GM19463 (cell line): ENCODE results near the gene PADI4.

Experiments
- ATAC-seq: cut with Tn5 transposase; IDR thresholded peaks from one replicate; pipeline ENCODE4 v1.9.1; 2021; ENCODE audit warnings: mild to moderate bottlenecking, moderate library complexity; ENCODE audit not compliant: unreplicated experiment

PADI4 gene

DNA sequence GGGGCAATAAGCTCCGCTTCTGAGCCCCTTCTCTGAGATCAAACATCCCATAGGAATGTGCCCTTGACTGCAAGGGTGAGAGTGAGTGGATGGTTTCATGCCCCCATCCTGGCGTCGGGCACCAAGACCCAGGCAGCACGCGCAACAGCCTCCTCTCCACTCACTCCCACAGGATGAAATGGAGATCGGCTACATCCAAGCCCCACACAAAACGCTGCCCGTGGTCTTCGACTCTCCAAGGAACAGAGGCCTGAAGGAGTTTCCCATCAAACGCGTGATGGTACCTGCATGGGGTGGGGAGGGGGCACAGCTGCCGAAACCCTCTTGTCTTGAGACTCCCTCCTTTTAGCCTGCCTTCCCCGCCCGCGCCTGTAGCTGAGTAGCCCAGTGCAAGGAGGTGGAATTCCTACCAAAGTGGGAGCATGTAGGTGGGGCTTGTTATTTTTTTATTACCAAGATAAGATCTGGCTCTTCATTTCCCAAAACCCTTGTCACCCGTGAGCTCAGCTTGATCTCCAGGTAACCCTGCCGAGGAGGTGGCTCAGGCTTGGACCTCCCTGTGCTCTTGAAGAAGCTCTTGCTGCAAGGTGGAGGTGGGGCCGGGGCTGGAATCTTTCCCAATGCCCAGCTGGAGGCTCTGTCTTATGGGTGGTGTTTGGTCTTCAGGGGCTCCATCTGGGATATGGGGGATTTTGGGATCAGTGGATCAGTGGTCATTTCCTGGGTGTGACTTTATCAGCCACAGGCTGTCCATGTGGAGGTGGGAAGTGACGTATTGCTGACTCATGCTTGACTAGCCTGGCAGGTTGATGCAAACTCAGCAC lies 40.0 kb downstream of the PADI4 start:
- no peak for ATAC-seq

DNA sequence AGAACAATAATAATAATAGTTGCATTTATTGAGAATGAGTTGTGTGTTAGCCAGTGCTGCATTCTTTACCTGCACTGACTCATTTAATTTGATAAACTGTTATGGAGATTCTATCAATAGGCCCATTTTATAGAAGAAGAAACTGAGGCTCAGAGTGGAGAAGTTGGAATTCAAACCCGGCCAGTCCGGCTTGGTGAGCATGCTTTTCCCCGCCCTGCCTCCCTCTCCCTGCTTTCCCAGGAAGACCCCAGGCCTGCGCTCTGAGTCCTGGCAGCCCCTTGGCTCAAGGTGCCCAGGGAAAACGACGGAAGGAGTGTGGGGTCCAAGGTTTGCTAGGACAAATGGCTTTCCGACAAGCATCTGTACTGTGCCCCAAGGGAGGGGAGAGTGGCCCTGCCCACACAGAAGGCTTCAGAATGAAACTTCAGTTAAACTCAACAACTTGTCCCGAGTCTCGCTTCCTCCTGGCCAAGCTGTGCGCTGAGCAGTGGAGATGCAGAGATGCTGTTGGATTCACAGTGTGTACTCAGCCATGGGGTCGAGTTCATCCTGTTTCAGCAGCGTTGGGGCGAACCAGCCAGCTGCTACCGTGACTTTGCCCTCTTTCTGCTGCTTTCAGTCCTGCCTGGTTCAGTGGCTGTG lies 40.7 kb downstream of the PADI4 start:
- ATAC-seq, result no peak

DNA sequence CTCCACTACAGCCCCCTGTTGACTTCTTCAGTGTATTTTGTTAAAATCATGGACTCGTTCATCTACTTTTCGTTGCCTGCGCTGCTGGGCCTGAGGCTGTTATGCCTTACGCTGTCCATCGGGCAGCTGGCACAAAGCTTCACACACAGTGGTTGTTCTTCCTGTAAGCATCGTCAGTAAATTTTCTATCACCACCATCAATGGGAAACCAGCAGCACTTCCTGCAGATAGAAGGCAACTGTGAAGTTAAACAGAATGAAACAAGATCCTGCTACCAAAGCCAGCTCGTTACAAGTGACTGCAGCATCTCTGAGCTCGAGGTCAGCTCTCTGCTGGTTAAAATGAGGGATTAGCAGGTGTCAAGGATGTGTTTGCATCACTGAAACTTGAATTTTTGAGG lies 42.1 kb downstream of the PADI4 start:
- no peak for ATAC-seq

DNA sequence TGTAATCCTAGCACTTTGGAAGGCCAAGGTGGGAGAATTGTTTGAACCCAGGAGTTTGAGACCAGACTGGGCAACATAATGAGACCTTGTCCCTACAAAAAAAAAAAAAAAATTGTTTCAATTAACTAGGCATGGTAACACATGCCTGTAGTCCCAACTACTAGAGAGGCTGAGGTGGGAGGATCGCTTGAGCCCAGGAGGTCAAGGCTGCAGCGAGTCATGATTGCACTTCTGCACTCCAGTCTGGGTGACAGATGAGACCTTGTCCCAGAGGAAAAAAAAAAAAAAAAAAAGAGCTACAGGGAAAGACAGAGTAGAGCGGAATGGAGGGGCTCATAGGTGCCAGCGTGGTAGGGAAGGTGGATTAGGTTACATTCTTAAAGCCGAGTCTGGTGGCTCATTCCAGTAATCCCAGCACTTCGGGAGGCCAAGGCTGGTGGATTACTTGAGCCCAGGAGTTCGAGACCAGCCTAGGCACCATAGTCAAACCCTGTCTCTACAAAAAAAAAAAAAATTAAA lies 43.0 kb downstream of the PADI4 start:
- ATAC-seq, result no peak

DNA sequence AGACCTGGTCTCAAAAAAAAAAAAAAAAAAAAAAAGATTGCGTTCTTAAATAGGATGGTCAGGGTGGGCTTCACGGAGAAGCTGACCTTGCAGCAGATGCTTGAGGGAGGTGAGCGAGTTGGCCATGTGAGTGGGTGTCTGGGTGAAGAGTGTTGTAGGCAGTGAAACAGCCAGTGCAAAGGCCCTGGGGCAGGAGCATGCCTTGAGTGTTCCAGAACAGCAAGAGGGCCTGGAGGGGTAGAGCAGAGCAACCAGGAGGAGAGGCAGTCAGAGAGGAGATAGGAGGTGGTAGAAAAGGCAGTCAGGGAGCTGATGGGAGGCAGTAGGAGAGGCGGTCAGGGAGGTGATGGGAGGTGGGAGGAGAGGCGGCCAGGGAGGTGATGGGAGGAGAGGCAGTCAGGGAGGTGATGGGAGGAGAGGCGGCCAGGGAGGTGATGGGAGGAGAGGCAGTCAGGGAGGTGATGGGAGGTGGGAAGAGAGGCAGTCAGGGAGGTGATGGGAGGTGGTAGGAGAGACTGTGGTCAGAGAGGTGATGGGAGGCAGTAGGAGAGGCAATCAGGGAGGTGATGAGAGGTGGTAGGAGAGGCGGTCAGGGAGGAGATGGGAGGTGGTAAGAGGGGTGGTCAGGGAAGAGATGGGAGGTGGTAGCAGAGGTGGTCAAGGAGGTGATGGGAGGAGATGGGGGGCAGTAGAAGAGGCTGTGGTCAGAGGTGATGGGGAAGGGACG lies 43.8 kb downstream of the PADI4 start:
- ATAC-seq, result no peak

DNA sequence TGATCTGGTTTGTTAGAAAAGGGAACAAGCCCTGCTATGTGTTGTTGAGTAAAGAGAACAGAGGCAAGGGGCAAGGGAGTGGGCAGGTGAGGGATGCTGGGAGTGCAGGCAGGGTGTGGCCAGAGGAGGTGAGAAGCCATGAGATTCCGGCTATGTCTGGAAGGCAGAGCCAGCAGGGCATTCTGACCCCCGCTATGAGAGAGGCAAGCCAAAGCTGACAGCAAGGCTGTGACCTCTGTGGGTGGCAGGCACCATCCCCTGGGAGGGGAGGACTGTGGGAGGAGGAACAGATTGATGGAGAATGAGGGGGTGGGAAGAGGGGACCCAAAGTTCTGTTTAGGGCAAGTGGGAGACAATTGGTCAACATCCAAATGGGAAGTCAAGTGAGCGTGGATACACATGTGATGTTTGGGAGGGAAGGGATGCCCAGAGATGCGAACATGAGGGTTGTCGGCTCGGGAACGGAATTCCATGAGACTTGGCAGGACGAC lies 44.5 kb downstream of the PADI4 start:
- no peak for ATAC-seq

DNA sequence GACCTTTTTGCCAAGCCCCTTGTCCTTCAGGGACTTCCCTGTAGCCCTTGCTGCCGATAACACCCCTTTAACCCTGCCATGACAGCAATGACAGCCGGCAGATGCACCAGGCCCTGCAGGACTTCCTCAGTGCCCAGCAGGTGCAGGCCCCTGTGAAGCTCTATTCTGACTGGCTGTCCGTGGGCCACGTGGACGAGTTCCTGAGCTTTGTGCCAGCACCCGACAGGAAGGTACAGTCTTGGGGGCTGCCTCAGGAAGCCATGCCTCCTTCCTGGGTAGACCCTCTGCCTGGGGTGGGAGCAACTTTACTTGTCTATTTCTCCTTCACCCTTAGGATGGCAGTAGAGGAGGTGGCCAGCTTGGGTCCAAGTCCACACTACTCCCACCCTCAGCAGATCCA lies 47.9 kb downstream of the PADI4 start:
- no peak for ATAC-seq

DNA sequence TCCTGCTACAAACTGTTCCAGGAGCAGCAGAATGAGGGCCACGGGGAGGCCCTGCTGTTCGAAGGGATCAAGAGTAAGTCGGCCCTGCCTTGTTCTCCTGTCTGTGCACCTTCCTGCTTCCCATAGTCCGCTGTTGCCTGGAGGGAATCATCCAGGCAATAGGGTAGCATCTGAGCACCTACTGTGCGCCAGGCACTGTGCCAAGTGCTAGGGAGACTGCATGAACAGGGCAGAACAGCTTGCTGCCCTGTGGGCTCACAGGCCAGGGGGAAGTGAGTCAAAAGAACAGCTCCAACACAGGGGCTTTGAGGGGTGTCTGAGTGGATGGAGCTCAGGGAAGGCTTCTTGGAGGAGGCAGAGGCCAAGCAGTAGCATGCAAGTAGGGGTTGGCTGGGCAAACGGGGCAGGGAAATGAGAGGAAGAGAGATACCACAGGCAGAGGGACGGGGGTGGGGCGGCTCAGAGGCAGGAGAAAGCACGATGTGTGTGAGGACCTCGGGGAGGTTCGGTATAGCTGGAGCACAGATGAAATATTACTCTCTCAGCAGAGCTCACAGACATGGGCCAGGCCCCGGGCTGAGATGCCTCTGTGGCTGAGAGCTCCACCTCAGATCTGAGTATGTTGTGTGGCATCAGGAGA lies 48.5 kb downstream of the PADI4 start:
- ATAC-seq, result no peak

DNA sequence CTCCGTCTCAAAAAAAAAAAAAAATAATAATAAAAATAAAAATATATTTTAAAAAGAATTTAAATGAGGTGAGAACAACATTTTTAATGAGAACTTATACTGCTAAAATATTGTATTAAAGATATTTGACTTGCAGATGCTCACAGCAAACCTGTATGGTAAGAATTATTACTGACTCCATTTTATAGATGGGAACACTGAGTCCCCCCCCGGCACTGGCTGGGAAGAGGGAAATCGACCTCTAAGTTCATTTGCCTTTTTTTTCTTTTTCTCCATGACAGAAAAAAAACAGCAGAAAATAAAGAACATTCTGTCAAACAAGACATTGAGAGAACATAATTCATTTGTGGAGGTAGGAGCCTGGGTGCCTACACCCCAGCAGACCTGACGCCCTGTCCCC lies 50.6 kb downstream of the PADI4 start:
- ATAC-seq, result no peak

DNA sequence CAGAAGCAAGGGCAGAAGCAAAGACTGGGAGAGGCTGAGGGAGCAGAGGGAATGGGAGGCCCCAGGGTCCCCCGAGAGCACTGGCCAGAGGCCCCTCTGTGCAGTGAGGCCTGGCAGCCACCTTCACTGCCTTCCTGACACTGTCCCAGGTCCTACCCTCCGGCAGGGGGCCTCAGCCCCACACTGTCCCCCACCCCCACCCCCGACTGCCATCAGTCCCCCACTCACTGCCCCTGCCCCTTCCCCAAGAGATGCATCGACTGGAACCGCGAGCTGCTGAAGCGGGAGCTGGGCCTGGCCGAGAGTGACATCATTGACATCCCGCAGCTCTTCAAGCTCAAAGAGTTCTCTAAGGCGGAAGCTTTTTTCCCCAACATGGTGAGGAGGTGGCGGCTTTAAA lies 51.0 kb downstream of the PADI4 start:
- ATAC-seq, result no peak

DNA sequence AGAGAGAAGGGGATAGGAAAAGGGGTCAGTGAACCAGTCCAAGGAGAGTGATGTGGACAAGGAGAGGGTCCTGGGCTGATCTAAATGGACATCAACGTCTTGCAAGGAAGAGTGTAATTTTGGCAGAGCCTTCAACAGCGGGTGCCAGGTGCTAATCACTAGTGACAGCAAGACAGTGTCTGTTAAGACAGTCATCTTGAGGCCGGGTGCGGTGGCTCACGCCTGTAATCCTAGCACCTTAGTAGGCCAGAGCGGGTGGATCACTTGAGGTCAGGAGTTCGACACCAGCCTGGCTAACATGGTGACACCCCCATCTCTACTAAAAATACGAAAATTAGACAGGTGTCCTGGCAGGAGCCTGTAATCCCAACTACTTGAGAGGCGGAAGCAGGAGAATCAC lies 51.8 kb downstream of the PADI4 start:
- ATAC-seq, result no peak

DNA sequence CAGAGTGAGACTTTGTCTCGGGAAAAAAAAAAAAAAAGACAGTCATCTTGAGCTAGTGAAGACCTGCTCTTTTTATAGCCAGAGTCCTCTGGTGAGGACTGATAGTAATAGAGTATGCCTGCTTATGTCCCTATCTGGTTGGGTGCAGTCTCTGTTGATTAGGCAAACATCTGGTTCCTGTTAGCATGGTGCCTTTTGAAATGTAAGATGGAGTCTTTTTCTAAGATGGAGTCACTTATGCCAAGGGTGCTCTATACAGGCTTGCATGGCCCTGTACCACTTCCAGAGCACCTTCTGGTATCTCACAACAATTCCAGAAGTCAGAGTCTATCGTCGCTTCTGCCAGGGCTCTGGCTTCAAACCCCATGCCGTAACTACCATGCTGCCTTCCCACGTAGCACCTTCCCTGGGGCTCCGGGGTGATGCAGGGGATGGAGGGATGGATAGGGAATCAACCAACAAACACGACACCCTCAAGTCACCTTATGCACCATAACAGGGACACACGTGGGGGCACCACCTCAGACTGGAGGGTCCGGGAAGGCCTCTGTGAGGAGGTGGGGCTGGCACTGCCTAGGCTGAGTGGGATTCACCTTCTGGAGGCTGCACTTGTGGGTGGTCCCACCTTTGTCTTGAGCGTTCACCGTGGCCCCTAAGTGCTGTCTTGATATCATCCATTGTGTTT lies 52.4 kb downstream of the PADI4 start:
- no peak for ATAC-seq

DNA sequence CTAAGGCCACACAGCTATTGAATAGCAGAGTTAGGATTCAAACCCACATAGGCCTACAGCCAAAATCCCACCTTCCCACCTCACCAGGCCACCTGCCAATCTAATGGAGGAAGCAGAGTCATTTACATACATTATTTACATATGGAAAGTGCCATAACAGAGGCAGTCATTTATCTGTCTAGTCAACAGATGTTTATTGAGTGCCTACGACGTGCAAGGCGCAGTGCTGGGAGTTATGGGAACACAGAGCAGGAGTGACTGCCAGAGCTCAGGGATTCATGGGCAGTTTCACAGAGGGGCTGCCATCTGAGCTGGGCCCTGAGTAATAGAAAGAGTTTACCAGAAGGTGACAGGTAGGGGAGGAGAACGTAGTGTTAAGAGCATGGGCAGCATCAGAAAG lies 53.7 kb downstream of the PADI4 start:
- no peak for ATAC-seq

DNA sequence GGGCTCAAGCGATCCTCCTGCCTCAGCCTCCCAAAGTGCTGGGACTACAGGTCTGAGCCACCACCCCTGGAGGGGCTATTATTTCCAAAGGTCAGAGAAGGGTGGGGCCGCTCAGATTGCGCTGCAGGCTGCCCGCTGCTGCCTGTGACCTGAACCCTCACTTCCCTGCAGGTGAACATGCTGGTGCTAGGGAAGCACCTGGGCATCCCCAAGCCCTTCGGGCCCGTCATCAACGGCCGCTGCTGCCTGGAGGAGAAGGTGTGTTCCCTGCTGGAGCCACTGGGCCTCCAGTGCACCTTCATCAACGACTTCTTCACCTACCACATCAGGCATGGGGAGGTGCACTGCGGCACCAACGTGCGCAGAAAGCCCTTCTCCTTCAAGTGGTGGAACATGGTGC lies 55.4 kb downstream of the PADI4 start:
- ATAC-seq, result no peak

DNA sequence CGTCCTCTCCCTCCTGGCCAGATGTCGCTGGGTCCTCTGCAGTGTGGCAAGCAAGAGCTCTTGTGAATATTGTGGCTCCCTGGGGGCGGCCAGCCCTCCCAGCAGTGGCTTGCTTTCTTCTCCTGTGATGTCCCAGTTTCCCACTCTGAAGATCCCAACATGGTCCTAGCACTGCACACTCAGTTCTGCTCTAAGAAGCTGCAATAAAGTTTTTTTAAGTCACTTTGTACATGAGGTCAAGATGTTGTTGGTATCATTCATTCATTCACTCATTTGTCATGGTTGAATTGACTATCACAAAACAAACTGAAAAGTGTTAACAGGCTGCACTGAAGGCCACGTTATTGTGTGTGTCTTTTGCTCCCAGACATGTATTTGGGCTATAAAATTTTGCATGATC lies 55.8 kb downstream of the PADI4 start:
- ATAC-seq, result no peak

DNA sequence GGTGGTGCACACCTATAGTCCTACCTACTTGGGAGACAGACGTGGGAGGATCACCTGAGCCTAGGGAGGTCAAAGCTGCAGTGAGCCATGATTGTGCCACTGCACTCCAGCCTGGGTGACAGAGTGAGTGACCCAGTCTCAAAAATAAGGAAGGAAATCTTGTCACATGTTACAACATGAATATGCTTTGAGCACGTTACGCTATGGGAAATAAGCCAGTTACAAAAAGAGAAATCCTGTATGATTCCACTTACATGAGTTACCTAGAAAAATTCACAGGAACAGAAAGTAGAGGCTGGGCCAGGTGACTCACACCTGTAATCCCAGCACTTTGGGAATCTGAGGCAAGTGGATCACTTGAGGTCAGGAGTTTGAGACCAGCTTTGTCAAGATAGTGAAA lies 57.3 kb downstream of the PADI4 start:
- ATAC-seq, result no peak

DNA sequence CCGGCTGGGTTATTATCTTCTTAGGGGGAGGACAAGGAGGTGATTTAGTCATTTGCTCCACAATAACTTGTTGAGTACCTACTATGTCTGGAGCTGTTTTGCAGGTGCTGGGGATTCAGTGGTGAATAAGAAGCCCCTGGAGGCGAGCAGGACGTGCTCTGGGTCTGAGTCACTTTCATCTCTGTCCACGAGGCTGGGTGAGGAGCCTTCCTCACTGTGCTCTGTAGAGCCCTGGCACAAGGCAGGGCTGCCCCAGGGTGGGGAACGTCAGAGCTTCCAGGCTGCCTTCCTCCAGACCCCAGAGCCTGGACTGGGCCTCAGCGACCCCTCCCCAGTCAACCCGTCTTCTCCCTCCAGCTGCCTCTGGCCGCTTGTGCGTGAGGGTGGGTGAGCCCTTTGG lies 61.5 kb downstream of the PADI4 start:
- no peak for ATAC-seq

DNA sequence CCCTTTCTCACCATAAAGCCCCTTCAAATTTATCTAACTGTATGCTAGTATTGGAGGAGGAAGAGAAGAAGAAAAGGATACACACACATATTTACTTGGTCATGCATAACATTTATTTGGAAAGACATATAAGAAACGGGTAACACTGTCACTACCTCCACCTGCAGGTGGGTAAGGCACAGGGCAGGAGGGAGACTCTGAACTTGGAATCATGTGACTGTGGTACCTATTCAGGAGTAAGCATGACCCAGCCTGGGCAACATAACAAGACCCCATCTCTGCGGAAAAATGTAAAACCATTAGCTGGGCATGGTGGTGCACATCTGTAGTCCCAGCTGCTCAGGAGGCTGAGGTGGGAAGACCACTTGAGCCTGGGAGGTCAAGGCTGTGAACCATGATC lies 62.6 kb downstream of the PADI4 start:
- ATAC-seq, result no peak

DNA sequence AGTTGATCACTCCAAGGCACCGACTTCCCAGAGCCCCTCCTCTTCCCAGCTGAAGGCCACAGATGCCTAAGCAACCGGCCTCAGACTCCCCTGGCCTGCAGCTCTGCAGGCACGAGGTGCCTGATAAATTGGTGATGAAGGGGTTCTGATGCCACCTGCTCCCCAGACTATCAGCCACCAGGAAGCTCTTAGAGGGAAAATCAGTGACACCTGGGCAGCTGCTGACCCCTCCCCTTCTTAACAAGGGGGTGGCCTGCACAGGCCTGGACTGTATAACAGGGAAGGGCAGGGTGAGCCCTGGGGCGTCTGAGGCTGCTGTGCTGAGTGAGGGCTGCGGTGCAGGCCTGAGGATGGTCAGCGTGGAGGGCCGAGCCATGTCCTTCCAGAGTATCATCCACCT lies 63.9 kb downstream of the PADI4 start, which contains the start of gene PADI6:
Gene PADI6, plus strand, starts transcription at position 301 of the 400 bp plus-strand sequence. Its CDS starts 50 bp downstream, at position 351.
- no peak for ATAC-seq

DNA sequence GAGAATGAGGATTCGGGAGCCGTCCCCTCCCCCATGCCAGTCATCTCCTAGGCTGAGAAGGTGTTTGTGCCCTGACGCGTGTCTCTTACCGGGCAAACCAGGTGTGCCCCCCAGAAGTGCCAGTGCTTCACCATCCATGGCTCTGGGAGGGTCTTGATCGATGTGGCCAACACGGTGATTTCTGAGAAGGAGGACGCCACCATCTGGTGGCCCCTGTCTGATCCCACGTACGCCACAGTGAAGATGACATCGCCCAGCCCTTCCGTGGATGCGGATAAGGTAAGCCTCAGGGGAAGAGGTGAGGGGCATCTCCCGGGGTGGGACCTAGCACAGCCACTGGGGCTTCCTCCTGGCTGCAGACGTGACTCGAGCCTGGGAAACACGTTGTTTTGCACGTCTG lies 65.0 kb downstream of the PADI4 start:
- no peak for ATAC-seq
